ENCODE data around the gene DTNB. TPM values are rescaled to one million over a fixed set of nuclear protein-coding genes. Genes with fewer than 3 reads are reported as not detected.

Gene DTNB
- polyA plus RNA-seq, 1 of the 3 experiments (the other 2 are of a cell fraction), result 15.3 TPM

DNA sequence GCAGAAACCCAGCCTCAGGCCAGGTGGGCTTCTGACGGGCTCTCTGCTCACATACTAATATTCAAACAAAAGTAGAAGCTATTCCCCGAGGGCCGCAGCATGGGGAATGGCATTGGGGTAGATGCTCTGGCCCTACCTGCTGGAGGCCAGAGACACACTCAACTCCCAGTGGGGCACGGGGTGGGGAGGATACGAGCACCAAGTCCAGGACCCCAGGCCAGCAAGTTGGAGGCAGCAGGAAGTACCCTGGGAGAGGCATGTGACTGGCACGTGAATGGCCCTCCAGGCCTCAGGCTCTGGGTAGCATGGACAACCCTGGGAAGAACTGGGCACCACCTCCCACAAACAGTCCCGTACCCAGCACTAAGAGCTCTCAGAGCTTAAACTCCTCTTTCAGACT is 335.5 kb downstream of the DTNB start (continued):
- TF ChIP-seq SIN3A (IDR thresholded peaks at IDR 0.05; ENCODE audit: borderline replicate concordance, low read depth, low read length) (no peak), GATA2 (CRISPR knock-in tag; IDR thresholded peaks at IDR 0.05) (no peak), EZH2phosphoT487 (IDR thresholded peaks at IDR 0.05; ENCODE audit: borderline replicate concordance, low read depth) (no peak), RFX5 (IDR thresholded peaks at IDR 0.05; ENCODE audit: low read length) (no peak)

DNA sequence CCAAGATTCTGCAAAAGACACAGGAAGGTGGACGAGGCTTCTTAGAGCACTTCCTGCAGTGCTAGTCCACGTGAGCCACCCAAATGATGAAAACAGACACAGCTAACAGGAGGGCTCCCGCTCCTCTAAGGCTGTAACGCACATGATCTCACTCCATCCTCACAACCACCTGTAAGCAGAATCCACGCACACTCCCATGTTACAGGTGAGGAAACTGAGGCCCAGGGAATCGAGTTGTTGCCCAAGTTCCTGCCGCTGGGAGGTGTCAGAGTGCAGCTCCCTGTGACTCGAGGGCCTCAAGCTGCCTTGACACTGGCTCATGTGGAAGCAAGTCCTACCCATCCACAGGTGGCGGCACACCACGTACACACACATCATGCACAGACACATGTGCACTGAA is 336.1 kb downstream of the DTNB start:
- H3K9me2 ChIP-seq, result no peaks in the 10 kb centered on the region
- no peak for TF ChIP-seq EZH2phosphoT487 (IDR thresholded peaks at IDR 0.05; ENCODE audit: borderline replicate concordance, low read depth)
- TF ChIP-seq RFX5 (IDR thresholded peaks at IDR 0.05; ENCODE audit: low read length), result no peak
- no peak for TF ChIP-seq ELF1 (IDR thresholded peaks at IDR 0.05)
- no peak for TF ChIP-seq EP300 (IDR thresholded peaks at IDR 0.05; ENCODE audit: borderline replicate concordance in 1 of 2, low read depth in 1 of 2, low read length in 1 of 2)
- no peak for TF ChIP-seq YY1 (IDR thresholded peaks at IDR 0.05; ENCODE audit: low read depth)
- TF ChIP-seq SIN3A (IDR thresholded peaks at IDR 0.05; ENCODE audit: borderline replicate concordance, low read depth, low read length), result no peak
- TF ChIP-seq, protein P1, sequence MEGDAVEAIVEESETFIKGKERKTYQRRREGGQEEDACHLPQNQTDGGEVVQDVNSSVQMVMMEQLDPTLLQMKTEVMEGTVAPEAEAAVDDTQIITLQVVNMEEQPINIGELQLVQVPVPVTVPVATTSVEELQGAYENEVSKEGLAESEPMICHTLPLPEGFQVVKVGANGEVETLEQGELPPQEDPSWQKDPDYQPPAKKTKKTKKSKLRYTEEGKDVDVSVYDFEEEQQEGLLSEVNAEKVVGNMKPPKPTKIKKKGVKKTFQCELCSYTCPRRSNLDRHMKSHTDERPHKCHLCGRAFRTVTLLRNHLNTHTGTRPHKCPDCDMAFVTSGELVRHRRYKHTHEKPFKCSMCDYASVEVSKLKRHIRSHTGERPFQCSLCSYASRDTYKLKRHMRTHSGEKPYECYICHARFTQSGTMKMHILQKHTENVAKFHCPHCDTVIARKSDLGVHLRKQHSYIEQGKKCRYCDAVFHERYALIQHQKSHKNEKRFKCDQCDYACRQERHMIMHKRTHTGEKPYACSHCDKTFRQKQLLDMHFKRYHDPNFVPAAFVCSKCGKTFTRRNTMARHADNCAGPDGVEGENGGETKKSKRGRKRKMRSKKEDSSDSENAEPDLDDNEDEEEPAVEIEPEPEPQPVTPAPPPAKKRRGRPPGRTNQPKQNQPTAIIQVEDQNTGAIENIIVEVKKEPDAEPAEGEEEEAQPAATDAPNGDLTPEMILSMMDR (IDR thresholded peaks at IDR 0.05), result no peak
- TF ChIP-seq, protein P2, sequence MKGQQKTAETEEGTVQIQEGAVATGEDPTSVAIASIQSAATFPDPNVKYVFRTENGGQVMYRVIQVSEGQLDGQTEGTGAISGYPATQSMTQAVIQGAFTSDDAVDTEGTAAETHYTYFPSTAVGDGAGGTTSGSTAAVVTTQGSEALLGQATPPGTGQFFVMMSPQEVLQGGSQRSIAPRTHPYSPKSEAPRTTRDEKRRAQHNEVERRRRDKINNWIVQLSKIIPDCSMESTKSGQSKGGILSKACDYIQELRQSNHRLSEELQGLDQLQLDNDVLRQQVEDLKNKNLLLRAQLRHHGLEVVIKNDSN (IDR thresholded peaks at IDR 0.05; ENCODE audit: borderline replicate concordance, low read depth), result no peak
- TF ChIP-seq, protein P3, sequence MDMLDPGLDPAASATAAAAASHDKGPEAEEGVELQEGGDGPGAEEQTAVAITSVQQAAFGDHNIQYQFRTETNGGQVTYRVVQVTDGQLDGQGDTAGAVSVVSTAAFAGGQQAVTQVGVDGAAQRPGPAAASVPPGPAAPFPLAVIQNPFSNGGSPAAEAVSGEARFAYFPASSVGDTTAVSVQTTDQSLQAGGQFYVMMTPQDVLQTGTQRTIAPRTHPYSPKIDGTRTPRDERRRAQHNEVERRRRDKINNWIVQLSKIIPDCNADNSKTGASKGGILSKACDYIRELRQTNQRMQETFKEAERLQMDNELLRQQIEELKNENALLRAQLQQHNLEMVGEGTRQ (IDR thresholded peaks at IDR 0.05; ENCODE audit: borderline replicate concordance, low read depth, low read length), result no peak
- no peak for TF ChIP-seq FOSL2 (IDR thresholded peaks at IDR 0.05; ENCODE audit: borderline replicate concordance, low read depth)
- TF ChIP-seq TCF12 (IDR thresholded peaks at IDR 0.05), result no peak
- no peak for TF ChIP-seq SMC3 (IDR thresholded peaks at IDR 0.05; ENCODE audit: low read depth, low read length)
- TF ChIP-seq, protein P4, sequence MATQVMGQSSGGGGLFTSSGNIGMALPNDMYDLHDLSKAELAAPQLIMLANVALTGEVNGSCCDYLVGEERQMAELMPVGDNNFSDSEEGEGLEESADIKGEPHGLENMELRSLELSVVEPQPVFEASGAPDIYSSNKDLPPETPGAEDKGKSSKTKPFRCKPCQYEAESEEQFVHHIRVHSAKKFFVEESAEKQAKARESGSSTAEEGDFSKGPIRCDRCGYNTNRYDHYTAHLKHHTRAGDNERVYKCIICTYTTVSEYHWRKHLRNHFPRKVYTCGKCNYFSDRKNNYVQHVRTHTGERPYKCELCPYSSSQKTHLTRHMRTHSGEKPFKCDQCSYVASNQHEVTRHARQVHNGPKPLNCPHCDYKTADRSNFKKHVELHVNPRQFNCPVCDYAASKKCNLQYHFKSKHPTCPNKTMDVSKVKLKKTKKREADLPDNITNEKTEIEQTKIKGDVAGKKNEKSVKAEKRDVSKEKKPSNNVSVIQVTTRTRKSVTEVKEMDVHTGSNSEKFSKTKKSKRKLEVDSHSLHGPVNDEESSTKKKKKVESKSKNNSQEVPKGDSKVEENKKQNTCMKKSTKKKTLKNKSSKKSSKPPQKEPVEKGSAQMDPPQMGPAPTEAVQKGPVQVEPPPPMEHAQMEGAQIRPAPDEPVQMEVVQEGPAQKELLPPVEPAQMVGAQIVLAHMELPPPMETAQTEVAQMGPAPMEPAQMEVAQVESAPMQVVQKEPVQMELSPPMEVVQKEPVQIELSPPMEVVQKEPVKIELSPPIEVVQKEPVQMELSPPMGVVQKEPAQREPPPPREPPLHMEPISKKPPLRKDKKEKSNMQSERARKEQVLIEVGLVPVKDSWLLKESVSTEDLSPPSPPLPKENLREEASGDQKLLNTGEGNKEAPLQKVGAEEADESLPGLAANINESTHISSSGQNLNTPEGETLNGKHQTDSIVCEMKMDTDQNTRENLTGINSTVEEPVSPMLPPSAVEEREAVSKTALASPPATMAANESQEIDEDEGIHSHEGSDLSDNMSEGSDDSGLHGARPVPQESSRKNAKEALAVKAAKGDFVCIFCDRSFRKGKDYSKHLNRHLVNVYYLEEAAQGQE (IDR thresholded peaks at IDR 0.05; ENCODE audit: low read depth, low read length), result no peak
- ChIA-PET CTCF (interaction anchor here (1.1 to 11.3 kb wide), 5 partner anchors 23 to 39 kb away, joined by 3 to 117 read pairs (median 5); no protein-coding TSS in a partner anchor), POLR2A (interaction anchor here (1.0 to 3.1 kb wide), 2 partner anchors 26 to 108 kb away, joined by 3 to 20 read pairs; no protein-coding TSS in a partner anchor)
- no peak for DNase-seq
- peaks cover 4 to 76% of the 10 kb centered on the region in 2 experiments; a peak in 2 of 4 replicates for H3K4me1 ChIP-seq (ENCODE audit: control insufficient read depth in 1 of 2, insufficient read depth in 2 of 2, low read depth in 1 of 2, low read length in 1 of 2)
- no peak overlapping the region for H3K9ac ChIP-seq
- no peak overlapping the region for H3K4me3 ChIP-seq (ENCODE audit: low read depth in 2 of 2, low read length in 1 of 2)
- no peaks in the 10 kb centered on the region for H3K9me3 ChIP-seq
- H4K20me1 ChIP-seq (ENCODE audit: insufficient read depth), result peaks cover 77% of the 10 kb centered on the region
- peaks cover 17% of the 10 kb centered on the region; the same call in 1 of the 2 replicates for H3K79me2 ChIP-seq (ENCODE audit: insufficient read depth)
- H2AFZ ChIP-seq (ENCODE audit: low read depth), result no peak overlapping the region
- peaks cover 0 to 3% of the 10 kb centered on the region in 2 experiments for H3K36me3 ChIP-seq (replicated peaks in 1 of 2; ENCODE audit: control insufficient read depth in 1 of 2, insufficient read depth in 2 of 2, low read length in 1 of 2)
- H3K27ac ChIP-seq (ENCODE audit: low read depth in 2 of 2, low read length in 1 of 2), result peak overlapping the region in 1 of 2 experiments; percentile 89; a peak in 1 of 4 replicates
- H3F3A ChIP-seq (replicated peaks; ENCODE audit: insufficient read depth), result no peaks in the 10 kb centered on the region
- H3K4me2 ChIP-seq, result no peak overlapping the region
- H3K27me3 ChIP-seq (ENCODE audit: insufficient read depth), result no peaks in the 10 kb centered on the region
- 86% methylated on average over 10 of the region's 10 CpGs for WGBS (ENCODE audit: low lambda C conversion rate)

All from SK-N-SH (cell line).